GM18909 (cell line): ENCODE data around the gene PLIN5.
"Not testable (repeated sequence)": the region's sequence is repeated elsewhere in the genome, so short reads cannot be mapped to it uniquely, and the experiment has no call there.

Source experiments
- ATAC-seq: cut with Tn5 transposase; IDR thresholded peaks from one replicate; pipeline ENCODE4 v1.9.1; 2021; ENCODE audit warnings: mild to moderate bottlenecking; ENCODE audit not compliant: unreplicated experiment, poor library complexity

The PLIN5 gene

DNA sequence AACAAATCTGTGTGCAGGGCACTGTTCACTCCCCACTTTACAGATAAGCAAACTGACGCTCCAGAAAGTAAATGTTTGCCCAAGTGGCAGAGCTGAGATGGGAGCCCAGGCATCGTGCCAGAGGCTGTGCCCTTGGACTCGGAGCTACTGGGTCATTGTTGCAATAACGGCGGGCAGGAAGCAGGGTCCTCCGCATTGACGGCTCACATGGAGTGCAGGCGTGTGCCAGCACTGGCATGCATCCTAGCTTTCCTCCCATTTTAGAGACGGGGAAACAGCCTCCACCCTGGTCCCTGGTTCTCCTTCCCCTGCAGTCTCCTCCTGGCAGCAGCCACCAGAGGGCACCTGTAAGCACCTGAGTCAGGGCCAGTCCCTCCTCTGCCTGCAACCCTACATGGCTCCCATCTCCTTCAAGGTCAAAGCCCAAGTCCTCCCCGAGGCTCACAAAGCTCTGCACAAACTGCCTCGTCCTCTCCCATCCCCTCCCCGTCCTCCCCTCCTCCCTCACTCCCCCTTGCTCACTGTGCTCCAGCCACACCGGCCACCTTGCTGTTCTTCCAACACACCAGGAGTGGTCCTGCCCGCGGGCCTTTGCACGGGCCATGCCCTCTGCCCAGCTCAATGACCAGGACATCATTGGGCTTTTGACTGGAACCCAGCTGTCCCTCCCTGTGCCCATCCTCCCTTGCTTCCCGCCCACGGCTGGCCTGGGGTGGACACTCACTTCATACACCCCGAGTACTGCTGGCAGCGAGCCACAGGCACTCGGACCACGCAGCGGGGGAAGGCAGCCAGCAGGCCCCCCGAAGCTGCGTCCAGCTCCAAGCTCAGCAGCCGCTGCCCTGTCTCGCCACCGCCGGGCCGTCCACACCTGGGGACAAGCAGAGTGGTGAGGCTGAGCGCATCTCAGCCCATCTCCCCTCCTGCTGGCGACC lies 12.5 kb upstream of the PLIN5 start:
- ATAC-seq: no peak

GRCh38 chr19:4543842-4544647 lies 9.0 kb upstream of the PLIN5 start:
- no peak for ATAC-seq

DNA sequence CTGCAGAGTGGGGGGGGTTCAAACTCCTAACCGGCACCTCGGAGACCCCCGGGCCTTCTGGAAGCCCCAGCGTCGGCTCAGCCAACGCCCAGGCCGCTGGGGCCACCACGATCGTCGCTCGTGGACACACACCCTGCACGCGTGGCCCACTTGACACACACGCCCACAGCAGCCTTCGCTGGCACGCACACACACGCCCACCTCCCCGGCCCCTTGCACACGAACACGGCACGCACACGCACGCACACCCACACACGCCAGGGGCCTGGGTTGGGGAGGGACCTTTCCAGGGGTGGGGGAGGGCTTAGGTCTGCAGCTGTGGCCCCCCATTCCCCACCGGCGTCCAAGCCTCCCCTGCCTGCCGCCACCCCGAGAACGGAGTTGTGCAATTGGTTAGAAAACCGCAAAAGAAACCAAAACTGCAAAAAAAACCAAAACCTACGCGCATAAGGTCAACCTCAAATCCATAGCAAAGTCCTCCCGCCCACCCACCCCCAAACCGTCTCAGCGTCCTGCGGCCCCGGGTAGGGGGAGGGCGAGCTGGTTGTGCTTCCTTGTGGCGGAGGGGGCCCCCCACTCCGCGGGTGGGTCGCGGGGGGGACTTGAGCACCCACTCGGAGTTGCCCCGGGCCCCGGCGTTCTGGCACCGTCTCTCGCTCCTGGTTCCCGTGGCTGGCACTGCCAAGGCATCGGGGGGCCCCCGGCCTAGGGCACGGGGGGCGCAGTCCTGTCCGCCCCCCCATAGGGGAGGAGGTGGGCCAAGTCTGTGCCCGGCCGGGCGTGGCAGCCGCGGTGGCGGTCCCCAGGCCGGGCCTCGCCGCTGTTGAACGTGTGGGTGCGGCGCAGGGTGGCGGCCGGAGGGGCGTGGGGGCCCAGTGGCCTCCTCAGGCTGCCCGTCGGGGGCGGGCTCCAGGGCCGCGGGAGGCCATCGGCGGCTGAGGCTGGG lies 8.1 kb upstream of the PLIN5 start:
- ATAC-seq: no peak

DNA sequence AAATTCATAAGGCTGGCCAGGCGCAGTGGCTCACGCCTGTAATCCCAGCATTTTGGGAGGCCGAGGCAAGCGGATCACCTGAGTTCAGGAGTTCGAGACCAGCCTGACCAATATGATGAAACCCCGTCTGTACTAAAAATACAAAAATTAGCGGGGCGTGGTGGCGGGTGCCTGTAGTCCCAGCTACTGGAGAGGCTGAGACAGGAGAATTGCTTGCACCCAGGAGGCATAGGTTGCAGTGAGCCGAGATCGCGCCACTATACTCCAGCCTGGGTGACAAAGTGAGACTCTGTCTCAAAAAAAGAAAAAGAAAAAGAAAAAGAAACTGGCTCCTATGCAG lies 6.8 kb upstream of the PLIN5 start:
- ATAC-seq: not testable (repeated sequence)

DNA sequence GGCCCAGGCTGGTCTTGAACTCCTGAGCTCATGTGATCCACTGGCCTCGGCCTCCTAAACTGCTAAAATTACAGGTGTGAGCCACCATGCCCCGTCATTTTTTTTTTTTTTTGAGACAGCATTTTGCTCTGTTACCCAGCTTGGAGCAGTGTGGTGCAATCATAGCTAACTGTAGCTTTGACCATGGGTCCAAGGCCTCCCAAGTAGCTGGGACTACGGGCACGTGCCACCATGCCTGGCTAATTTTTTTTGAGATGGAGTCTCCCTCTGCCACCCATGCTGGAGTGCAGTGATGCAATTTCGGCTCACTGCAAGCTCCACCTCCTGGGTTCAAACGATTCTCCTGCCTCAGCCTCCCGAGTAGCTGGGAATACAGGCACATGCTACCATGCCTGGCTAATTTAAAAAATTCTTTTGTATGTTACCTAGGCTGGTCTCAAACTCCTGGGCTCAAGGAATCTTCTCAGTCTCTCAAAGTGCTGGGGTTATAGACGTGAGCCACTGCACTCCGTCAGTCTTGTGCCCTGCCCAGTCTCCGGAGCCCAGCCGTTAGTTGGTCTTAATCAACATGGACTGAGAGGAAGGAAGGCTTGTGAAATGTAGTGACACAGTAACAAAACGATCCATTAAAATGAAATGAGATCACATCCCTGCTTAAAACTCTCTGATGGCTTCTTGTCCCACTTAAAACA lies 6.2 kb upstream of the PLIN5 start:
- ATAC-seq: no peak

DNA sequence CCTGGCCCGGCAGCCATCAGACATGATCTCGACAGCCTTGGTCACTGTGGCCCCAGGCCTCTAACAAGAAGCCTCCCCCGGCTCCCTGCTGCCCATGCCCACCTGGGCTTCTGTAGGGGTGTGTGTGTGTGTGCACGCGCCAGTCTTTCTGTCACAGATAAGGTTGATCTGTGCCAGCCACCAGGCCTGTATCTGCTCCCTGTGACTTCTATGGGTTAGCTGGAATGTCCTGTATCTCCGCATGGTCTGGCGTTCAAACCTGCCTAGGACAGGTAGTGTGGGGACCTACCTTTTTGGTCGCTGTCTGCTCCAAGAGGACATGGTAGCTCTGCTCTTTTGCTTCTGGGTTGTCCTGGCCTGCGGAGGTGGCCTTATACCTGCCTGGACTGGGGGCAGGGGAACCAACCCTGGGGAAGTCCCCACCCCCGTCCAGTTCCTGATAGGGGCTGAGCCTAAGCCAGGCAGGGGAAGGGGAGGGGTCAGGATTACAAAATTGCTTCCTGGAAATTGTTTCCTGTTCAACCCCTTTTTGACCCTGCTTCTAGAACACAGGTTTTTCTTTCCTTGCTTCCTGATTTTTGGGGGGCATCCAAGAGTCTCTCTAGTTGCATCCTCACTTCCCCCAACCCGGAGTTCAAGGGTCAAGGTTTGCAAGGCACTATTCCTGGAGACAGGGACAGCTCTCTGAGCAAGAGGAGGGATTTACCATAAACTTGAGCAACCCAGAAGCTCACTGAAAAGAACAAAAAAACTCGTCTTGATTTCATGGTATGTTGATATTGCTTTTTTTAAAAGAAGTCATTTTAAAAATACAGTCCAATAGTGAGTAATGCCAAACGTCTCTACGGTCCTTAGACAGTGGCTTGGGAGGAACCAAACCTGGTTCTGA lies 4.9 kb upstream of the PLIN5 start, which contains the start of gene LRG1:
LRG1 (minus strand) TSS at position 344 of the 889 bp plus-strand sequence; CDS start at position 321, 23 bp downstream.
- no peak for ATAC-seq

GRCh38 chr19:4539169-4539692 lies 4.2 kb upstream of the PLIN5 start:
- no peak for ATAC-seq

DNA sequence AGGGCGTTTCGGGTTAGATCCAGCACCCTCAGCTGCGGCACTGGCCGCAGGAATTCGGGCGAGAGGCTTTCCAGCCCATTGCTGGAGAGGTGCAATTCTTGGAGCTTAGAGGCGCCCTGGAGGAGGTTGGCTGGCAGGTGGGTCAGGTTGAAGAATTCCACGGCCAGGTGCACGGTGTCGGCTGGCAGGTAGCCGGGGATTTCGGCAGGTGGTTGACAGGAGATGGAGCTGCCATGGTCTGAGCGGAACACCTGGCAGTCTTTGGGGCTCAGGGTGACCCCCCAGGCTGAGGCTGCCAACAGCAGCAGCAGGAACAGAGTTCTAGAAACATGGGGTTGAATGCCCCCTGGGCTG lies 3.6 kb upstream of the PLIN5 start:
- ATAC-seq: no peak

GRCh38 chr19:4537953-4538600 lies 3.1 kb upstream of the PLIN5 start:
- no peak for ATAC-seq

- ATAC-seq: no peak
Measured at GRCh38 chr19:4536798-4537197, 1.8 kb upstream of the PLIN5 start.

DNA sequence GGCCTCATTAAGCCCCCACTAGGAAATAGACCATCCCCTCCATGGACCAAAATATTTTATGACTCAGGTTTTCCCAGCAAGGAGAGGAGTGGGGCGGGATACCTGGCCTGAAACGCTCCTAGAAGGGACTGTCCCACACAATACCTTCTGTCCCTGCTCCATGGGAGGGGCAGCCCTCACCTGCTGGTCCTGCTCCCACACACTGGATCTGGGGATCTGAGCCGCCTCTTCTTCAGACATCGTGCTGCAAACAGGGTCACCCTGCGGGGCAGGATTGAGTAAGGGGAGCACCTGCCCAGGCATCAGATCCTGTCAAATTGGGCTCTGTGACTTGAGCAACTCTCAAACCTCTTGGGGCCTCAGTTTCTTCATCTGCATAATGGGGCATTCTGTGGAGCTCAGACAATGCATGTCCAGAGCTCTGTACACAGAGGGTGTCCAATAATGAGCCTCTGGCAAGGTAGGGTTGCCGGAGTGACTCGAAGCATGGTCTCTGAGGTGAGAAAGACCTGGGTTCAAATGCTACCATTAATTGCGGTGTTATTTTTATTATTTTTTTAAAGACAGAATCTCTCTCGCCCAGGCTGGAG lies 1.1 kb downstream of the PLIN5 start:
- ATAC-seq: no peak

DNA sequence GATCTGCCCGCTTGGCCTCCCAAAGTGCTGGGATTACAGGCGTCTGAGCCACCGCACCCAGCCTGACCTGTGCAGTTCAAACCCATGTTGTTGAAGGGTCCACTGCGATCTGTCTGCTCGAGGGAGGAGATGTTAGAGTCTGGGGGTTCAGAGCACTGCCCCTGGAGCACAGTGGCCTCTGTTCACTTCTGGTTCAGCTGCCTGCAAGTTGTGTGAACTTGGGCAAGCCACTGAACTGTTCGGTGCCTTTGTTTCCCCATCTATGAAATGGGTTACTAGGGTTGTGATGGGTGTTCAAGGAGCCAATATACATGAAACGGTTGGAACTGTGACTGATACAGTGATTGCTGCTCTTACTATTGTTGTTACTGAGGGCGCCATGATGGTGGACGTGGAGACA lies 1.7 kb downstream of the PLIN5 start:
- ATAC-seq: no peak

DNA sequence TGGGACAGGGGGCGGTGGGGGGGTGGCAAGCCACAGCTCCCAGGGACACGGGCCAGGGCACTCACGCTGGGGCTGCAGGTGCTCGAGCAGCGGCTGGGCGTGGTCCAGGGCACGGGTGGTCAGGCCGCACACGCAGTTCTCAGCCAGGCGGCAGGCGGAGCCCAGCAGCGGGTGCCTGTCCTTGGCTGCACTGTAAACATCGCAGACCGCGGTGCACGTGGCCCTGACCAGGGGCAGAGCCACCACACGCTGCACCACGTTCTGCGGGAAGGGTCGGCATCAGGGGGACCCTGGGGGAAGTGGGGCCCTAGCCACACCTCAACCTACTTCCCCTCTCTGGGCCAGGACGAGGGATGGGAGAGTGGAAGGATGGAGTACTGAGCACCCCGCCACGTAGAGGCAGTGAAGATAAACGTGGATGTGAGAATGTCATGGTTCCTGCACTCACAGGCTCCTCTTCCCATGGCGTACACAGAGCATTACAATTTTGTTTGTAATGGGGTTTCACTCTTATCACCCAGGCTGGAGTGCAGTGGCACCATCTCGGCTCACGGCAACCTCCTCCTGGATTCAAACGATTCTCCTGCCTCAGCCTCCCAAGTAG lies 3.4 kb downstream of the PLIN5 start:
- no peak for ATAC-seq

DNA sequence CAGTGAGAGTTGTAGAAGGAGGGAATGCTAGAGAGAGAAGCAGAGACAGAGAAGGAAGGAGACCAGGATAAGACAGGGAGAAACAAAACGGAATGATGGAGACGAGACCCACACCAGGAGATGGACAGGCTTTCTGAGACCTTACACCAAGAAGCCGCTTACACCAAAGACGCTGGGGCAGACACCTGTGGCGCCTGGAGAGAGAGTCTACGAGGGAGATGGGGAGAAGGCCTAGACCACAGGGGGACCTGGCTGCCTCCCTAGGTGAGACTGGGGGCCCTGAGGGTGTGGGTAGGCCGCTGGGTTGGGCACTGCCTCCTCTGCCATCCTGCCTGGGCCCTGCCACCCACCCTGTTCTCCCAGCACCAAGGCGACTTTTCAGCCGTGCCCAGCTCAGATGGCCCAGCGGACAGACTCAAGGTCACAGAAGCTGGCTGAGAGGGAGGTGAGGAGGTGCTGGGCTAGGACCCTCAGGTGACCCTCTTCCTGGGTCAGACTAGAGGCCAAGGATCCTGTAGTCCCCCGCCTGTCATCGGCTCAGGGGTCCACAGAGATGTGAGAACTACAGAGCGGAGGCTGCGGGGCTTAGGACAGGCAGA lies 5.0 kb downstream of the PLIN5 start:
- ATAC-seq: no peak

DNA sequence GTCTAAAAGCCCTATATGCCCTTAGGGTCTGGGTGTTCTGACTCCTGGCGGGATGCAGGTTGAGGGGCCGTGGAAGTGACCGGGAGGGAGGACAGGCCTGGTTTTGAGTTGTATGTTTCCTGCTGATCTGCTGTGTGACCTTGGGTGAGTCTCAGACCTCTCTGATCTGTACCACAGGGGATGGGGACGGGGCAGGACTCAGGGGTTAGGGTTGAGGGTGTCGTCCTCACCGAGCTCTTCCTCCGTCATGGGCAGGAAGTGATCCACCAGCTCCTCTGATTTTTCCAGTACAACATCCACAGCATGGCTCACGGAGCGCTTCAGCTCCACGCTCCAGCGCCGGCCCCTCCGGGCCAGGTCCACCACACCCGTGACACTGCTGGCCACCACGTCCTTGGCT lies 6.2 kb downstream of the PLIN5 start:
- ATAC-seq: no peak

DNA sequence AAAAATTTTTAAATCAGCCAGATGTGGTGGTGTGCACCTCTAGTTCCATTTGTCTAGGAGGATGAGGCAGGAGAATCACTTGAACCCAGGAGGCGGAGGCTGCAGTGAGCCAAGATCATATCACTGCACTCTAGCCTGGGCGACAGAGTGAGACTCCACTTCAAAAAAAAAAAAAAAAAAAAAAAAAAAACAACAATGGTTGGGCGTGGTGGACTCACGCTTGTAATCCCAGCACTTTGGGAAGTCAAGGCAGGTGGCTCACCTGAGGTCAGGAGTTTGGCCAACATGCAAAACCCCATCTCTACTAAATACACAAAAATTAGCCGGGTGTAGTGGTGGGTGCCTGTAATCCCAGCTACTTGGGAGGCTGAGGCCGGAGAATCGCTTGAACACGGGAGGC lies 7.6 kb downstream of the PLIN5 start:
- ATAC-seq: not testable (repeated sequence)

GRCh38 chr19:4525563-4526002 lies 9.4 kb downstream of the PLIN5 start:
- no peak for ATAC-seq
